Measurements from ENCODE around the gene GCDH.

Gene GCDH

GRCh38 chr19:12868540-12869112 is 22.3 kb upstream of the GCDH start:
- H4K20me1 ChIP-seq = peaks cover 0 to 15% (median 0%) of the 10 kb centered on the region in 11 experiments; a peak in 2 of 22 replicates
- H3K4me2 ChIP-seq = peak overlapping the region in 1 of 11 experiments; percentile 91; a peak in 2 of 22 replicates
- peaks cover 5 to 18% (median 7%) of the 10 kb centered on the region in 11 experiments; a peak in 19 of 22 replicates for H3K36me3 ChIP-seq
- no peak overlapping the region for H3K4me3 ChIP-seq
- peaks cover 6 to 13% (median 9%) of the 10 kb centered on the region in 11 experiments for H3K9me3 ChIP-seq (replicated peaks in 1 of 11)
- no peak overlapping the region for H3K9ac ChIP-seq
- H3K4me1 ChIP-seq = peaks cover 9 to 14% (median 12%) of the 10 kb centered on the region in 10 experiments; a peak in 19 of 20 replicates
- no peaks in the 10 kb centered on the region for H3K27me3 ChIP-seq
- TF ChIP-seq Cebpa-rat (IDR thresholded peaks at IDR 0.05) = no peak
- H3K27ac ChIP-seq = no peak overlapping the region

- Histone ChIP-seq H4K20me1 (peaks cover 0 to 44% (median 0%) of the 10 kb centered on the region in 11 experiments; a peak in 6 of 22 replicates), H3K4me2 (no peak overlapping the region), H3K4me3 (no peak overlapping the region), H3K9ac (no peak overlapping the region), H3K9me3 (replicated peaks in 1 of 11) (peaks cover 9 to 23% (median 18%) of the 10 kb centered on the region in 11 experiments), H3K27ac (no peak overlapping the region), H3K4me1 (peaks cover 9 to 21% (median 13%) of the 10 kb centered on the region in 10 experiments), H3K27me3 (no peaks in the 10 kb centered on the region), H3K36me3 (peaks cover 5 to 49% (median 21%) of the 10 kb centered on the region in 11 experiments; a peak in 20 of 22 replicates)
- TF ChIP-seq Cebpa-rat (IDR thresholded peaks at IDR 0.05) = no peak
These were observed 19.3 kb upstream of the GCDH start for GRCh38 chr19:12871681-12872080.

- TF ChIP-seq Cebpa-rat (IDR thresholded peaks at IDR 0.05) = no peak
- Histone ChIP-seq H4K20me1 (peaks cover 0 to 49% (median 0%) of the 10 kb centered on the region in 11 experiments; a peak in 6 of 22 replicates), H3K9me3 (replicated peaks in 1 of 11) (peaks cover 9 to 23% (median 18%) of the 10 kb centered on the region in 11 experiments)
These were observed 18.7 kb upstream of the GCDH start for GRCh38 chr19:12872255-12872654.

GRCh38 chr19:12872941-12873890 is 17.7 kb upstream of the GCDH start:
- TF ChIP-seq Cebpa-rat (IDR thresholded peaks at IDR 0.05) = no peak
- Histone ChIP-seq H3K27me3 (no peaks in the 10 kb centered on the region), H3K9me3 (replicated peaks in 1 of 11) (peaks cover 9 to 23% (median 18%) of the 10 kb centered on the region in 11 experiments), H3K4me3 (no peak overlapping the region), H3K4me2 (no peak overlapping the region; a peak in 1 of 22 replicates), H3K27ac (no peak overlapping the region), H4K20me1 (peaks cover 0 to 59% (median 0%) of the 10 kb centered on the region in 11 experiments; a peak in 6 of 22 replicates), H3K9ac (no peak overlapping the region), H3K36me3 (peaks cover 7 to 64% (median 35%) of the 10 kb centered on the region in 11 experiments; a peak in 20 of 22 replicates), H3K4me1 (peaks cover 0 to 25% (median under 1%) of the 10 kb centered on the region in 10 experiments; a peak in 6 of 20 replicates)

More at GRCh38 chr19:12872255-12872654, 18.7 kb upstream of the GCDH start:
- peaks cover 6 to 25% (median 10%) of the 10 kb centered on the region in 10 experiments for H3K4me1 ChIP-seq
- no peaks in the 10 kb centered on the region for H3K27me3 ChIP-seq
- no peak overlapping the region for H3K9ac ChIP-seq
- no peak overlapping the region for H3K27ac ChIP-seq
- peaks cover 5 to 54% (median 25%) of the 10 kb centered on the region in 11 experiments; a peak in 20 of 22 replicates for H3K36me3 ChIP-seq
- no peak overlapping the region for H3K4me2 ChIP-seq
- H3K4me3 ChIP-seq = no peak overlapping the region

- no peak overlapping the region for H3K4me2 ChIP-seq
- no peaks in the 10 kb centered on the region for H3K27me3 ChIP-seq
- no peak for TF ChIP-seq Cebpa-rat (IDR thresholded peaks at IDR 0.05)
- H3K27ac ChIP-seq = no peak overlapping the region
- peaks cover 0 to 68% (median 0%) of the 10 kb centered on the region in 11 experiments; a peak in 7 of 22 replicates for H4K20me1 ChIP-seq
- no peak overlapping the region for H3K9ac ChIP-seq
- peaks cover 9 to 72% (median 35%) of the 10 kb centered on the region in 11 experiments; a peak in 20 of 22 replicates for H3K36me3 ChIP-seq
- no peak overlapping the region for H3K4me3 ChIP-seq
- H3K9me3 ChIP-seq (replicated peaks in 1 of 11) = peaks cover 9 to 23% (median 18%) of the 10 kb centered on the region in 11 experiments
- peaks cover 0 to 34% (median 0%) of the 10 kb centered on the region in 10 experiments; a peak in 4 of 20 replicates for H3K4me1 ChIP-seq
These were observed 16.8 kb upstream of the GCDH start for GRCh38 chr19:12873891-12874745.

GRCh38 chr19:12875086-12875485 is 15.9 kb upstream of the GCDH start:
- no peak overlapping the region for H3K4me2 ChIP-seq
- H3K36me3 ChIP-seq = peaks cover 9 to 82% (median 35%) of the 10 kb centered on the region in 11 experiments; a peak in 20 of 22 replicates
- H3K4me3 ChIP-seq = no peak overlapping the region
- no peak for TF ChIP-seq Cebpa-rat (IDR thresholded peaks at IDR 0.05)
- no peak overlapping the region for H3K27ac ChIP-seq
- H3K9me3 ChIP-seq (replicated peaks in 1 of 11) = peaks cover 9 to 23% (median 18%) of the 10 kb centered on the region in 11 experiments
- H3K9ac ChIP-seq = no peak overlapping the region
- no peaks in the 10 kb centered on the region for H3K27me3 ChIP-seq
- peaks cover 0 to 44% (median 2%) of the 10 kb centered on the region in 10 experiments; a peak in 12 of 20 replicates for H3K4me1 ChIP-seq
- peaks cover 0 to 78% (median 0%) of the 10 kb centered on the region in 11 experiments; a peak in 7 of 22 replicates for H4K20me1 ChIP-seq

GRCh38 chr19:12880551-12881171 is 10.3 kb upstream of the GCDH start:
- peaks cover 17 to 33% (median 21%) of the 10 kb centered on the region in 11 experiments for H3K9me3 ChIP-seq (replicated peaks in 1 of 11)
- H4K20me1 ChIP-seq = peaks cover 0 to 49% (median 0%) of the 10 kb centered on the region in 11 experiments; a peak in 7 of 22 replicates
- peak overlapping the region; percentile 64 to 92 (median 78) for H3K27ac ChIP-seq
- peak overlapping the region; percentile 69 to 88 (median 81) for H3K9ac ChIP-seq
- TF ChIP-seq Cebpa-rat (IDR thresholded peaks at IDR 0.05) = no peak
- peak overlapping the region; percentile 65 to 87 (median 73) for H3K4me3 ChIP-seq
- peaks cover 4 to 43% (median 14%) of the 10 kb centered on the region in 11 experiments; a peak in 15 of 22 replicates for H3K36me3 ChIP-seq
- H3K4me1 ChIP-seq = peaks cover 16 to 86% (median 30%) of the 10 kb centered on the region in 10 experiments
- H3K4me2 ChIP-seq = peak overlapping the region; percentile 82 to 99 (median 92)
- peaks cover 12 to 24% (median 22%) of the 10 kb centered on the region in 11 experiments for H3K27me3 ChIP-seq

All from BLaER1 treated with 17β-estradiol and CSF1 and Interleukin-3, amounts not matched to agents 10 nM and 100 nM (cell line).